Memory B cell (primary cell): ENCODE data around the gene WDTC1.

Experiments
- ATAC-seq: fragments of 150-1000 bp; cut with Tn5 transposase; 2 replicates; pipeline ENCODE4 v1.10.0; 2021; ENCODE audit warnings: low read depth, mild to moderate bottlenecking, moderate library complexity
- DNase-seq, 2 donors: peaks; one replicate each; pipeline ENCODE4 v3.0.0; 2022; ENCODE audit warnings: low spot score in 2 of 2
- H3K27ac Mint-ChIP-seq: one replicate; pipeline ENCODE4 v1.8.0; 2022; ENCODE audit warnings: mild to moderate bottlenecking, moderate library complexity, mixed read lengths
- H3K27me3 Mint-ChIP-seq: one replicate; pipeline ENCODE4 v1.8.0; 2022; ENCODE audit warnings: mixed read lengths
- H3K36me3 Mint-ChIP-seq: one replicate; pipeline ENCODE4 v1.8.0; 2022; ENCODE audit warnings: mild to moderate bottlenecking, mixed read lengths
- H3K4me1 Mint-ChIP-seq: one replicate; pipeline ENCODE4 v1.8.0; 2022; ENCODE audit warnings: mixed read lengths
- H3K4me3 Mint-ChIP-seq: one replicate; pipeline ENCODE4 v1.8.0; 2022; ENCODE audit warnings: mild to moderate bottlenecking, moderate library complexity, mixed read lengths
- H3K9me3 Mint-ChIP-seq: one replicate; pipeline ENCODE4 v1.8.0; 2022; ENCODE audit warnings: mixed read lengths

WDTC1 gene

DNA sequence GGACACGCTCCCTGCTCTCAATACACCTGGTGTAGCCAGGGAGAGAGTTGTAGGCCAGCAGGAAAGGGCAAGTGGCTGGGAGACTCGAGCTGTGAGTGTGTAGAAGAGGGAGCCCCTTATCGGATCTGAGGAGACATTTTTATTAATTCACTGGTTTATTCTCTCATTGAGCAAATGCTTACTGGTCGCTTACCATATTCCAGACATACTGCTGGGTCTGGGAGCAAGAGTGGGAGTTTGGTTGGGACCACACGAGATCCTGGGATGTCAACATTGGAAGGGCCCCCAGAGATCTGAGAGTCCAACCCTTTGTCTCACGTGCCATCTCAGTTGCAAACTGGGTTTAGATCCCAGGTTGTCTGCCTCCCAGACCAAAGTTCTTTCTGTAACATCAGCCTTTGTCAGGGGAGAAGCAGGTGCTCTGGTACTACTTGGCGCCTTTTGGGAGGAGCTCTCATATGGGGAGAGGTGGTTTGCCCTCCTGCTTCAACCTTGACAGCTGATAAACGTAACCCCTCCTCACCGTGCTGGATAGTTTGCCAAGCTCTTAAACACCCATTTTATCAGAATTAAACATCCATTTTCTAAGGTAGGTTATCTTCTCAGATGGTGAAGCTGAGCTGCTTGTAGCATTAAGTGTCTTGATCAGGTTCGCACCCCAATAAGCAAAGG, 88.3 kb downstream of the WDTC1 start:
- no peaks in the 10 kb centered on the region for H3K9me3 Mint-ChIP-seq
- no peak for ATAC-seq
- peaks cover 10% of the 10 kb centered on the region for H3K27me3 Mint-ChIP-seq
- peak overlapping the region; percentile 99 for H3K4me3 Mint-ChIP-seq
- DNase-seq: no peak
- H3K27ac Mint-ChIP-seq: peak overlapping the region; percentile 96
- H3K4me1 Mint-ChIP-seq: peaks cover 26% of the 10 kb centered on the region
- H3K36me3 Mint-ChIP-seq: peaks cover 12% of the 10 kb centered on the region

DNA sequence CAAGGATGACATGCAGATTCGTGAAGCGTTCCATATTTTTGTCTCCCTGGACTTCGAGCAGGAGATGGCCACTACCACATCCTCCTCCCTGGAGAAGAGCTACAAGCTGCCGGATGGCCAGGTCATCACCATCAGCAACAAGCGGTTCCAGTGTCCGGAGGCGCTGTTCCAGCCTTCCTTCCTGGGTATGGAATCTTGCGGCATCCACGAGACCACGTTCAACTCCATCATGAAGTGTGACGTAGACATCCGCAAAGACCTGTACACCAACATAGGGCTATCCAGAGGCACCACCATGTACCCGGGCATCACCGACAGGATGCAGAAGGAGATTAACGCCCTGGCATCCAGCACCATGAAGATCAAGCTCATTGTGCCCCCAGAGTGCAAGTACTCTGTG, 90.9 kb downstream of the WDTC1 start:
- H3K27me3 Mint-ChIP-seq: peaks cover 2% of the 10 kb centered on the region
- H3K36me3 Mint-ChIP-seq: peaks cover 18% of the 10 kb centered on the region
- DNase-seq: no peak
- H3K4me3 Mint-ChIP-seq: no peak overlapping the region
- peaks cover 36% of the 10 kb centered on the region for H3K4me1 Mint-ChIP-seq
- no peak for ATAC-seq
- H3K27ac Mint-ChIP-seq: no peak overlapping the region
- no peaks in the 10 kb centered on the region for H3K9me3 Mint-ChIP-seq

DNA sequence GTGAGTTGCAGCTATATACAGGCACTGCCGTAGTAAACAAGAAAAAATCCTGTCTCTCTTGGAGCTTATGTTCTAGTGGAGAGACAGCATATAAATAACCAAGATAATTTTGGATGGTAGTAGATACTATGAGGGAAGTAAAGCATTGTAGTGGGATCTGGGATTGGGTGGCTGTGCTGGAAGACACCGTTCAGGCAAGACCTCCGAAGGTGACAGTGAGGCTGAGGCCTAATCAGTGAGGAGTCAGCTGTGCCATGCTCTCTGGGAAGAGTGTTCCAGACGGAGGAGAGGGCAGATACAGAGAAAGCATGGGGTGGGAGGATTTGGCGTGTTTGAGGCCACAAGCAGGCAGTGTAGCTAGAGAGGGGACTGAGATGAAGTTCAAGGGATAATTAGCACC, 93.5 kb downstream of the WDTC1 start:
- DNase-seq (no peak), ATAC-seq (no peak)
- peak overlapping the region; percentile 4 for H3K27ac Mint-ChIP-seq
- H3K27me3 Mint-ChIP-seq: no peaks in the 10 kb centered on the region
- peaks cover 20% of the 10 kb centered on the region for H3K36me3 Mint-ChIP-seq
- peaks cover 44% of the 10 kb centered on the region for H3K4me1 Mint-ChIP-seq
- H3K9me3 Mint-ChIP-seq: no peaks in the 10 kb centered on the region
- no peak overlapping the region for H3K4me3 Mint-ChIP-seq

DNA sequence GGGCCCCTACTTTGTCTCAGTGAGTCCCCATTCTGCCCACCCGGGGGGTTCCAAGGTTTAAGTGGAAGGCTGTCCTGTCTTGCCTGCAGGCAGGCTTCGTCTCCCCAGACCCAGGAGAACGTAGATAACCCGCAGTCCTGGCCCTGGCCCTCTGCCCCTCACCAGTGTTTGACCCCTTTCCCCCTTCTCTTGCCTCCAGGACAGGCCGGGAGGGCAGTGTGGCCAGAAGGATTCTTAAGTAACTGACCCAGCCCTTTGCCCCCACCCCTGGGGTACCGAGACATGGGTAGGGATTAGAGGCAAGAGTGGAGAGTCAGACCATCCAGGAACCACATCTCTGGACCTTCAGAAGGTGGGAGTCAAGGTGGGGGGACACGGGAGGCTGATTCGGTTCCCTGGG, 96.4 kb downstream of the WDTC1 start:
- DNase-seq (no peak), ATAC-seq (no peak)
- H3K4me3 Mint-ChIP-seq: no peak overlapping the region
- no peak overlapping the region for H3K27ac Mint-ChIP-seq
- H3K27me3 Mint-ChIP-seq: no peaks in the 10 kb centered on the region
- H3K36me3 Mint-ChIP-seq: peaks cover 9% of the 10 kb centered on the region
- peaks cover 32% of the 10 kb centered on the region for H3K4me1 Mint-ChIP-seq
- H3K9me3 Mint-ChIP-seq: no peaks in the 10 kb centered on the region

DNA sequence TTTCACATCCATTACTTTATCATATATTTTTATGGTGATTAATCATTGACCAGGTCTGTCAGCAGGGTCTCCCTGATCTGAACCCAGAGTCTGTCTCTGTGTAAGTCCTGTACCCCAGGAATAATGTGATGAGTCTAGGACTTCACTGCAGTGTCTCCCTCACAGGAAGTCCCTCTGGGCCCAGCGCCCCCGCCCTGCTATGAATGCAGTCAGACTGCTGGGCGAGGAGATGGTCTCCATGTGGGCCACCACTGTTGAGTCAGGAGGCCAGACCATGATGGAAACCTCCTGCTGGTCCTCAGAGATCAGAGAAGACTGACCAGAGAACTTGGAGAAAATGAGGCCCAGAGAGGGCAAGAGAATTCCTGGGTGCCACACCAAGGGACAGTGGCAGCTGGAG, 97.0 kb downstream of the WDTC1 start:
- H3K27ac Mint-ChIP-seq: no peak overlapping the region
- H3K4me3 Mint-ChIP-seq: no peak overlapping the region
- no peaks in the 10 kb centered on the region for H3K9me3 Mint-ChIP-seq
- no peaks in the 10 kb centered on the region for H3K27me3 Mint-ChIP-seq
- peaks cover 29% of the 10 kb centered on the region for H3K4me1 Mint-ChIP-seq
- no peak for ATAC-seq
- H3K36me3 Mint-ChIP-seq: peaks cover 11% of the 10 kb centered on the region
- no peak for DNase-seq

DNA sequence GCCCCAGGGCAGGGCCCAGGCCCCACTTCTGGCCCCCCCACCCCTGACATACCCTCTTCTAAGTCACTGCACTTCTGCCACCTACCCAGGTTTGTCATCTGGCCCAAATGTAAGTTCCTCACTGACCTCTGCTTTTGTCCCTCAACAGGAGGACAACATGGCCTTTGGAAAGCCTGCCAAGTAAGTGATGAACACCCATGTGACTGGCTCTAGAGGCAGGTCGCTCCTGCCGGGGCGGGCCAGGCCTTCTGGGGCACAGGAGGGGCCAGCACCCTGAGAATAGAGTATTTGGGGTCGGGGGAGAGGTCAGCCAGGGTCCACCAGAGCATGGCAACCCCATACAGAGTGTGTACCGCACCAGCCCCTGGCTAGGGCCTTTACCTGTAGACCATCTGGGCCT, 97.5 kb downstream of the WDTC1 start:
- Mint-ChIP-seq H3K4me3 (no peak overlapping the region), H3K9me3 (no peaks in the 10 kb centered on the region), H3K27me3 (no peaks in the 10 kb centered on the region), H3K36me3 (peaks cover 15% of the 10 kb centered on the region), H3K27ac (no peak overlapping the region), H3K4me1 (peaks cover 27% of the 10 kb centered on the region)
- ATAC-seq (no peak), DNase-seq (no peak)

DNA sequence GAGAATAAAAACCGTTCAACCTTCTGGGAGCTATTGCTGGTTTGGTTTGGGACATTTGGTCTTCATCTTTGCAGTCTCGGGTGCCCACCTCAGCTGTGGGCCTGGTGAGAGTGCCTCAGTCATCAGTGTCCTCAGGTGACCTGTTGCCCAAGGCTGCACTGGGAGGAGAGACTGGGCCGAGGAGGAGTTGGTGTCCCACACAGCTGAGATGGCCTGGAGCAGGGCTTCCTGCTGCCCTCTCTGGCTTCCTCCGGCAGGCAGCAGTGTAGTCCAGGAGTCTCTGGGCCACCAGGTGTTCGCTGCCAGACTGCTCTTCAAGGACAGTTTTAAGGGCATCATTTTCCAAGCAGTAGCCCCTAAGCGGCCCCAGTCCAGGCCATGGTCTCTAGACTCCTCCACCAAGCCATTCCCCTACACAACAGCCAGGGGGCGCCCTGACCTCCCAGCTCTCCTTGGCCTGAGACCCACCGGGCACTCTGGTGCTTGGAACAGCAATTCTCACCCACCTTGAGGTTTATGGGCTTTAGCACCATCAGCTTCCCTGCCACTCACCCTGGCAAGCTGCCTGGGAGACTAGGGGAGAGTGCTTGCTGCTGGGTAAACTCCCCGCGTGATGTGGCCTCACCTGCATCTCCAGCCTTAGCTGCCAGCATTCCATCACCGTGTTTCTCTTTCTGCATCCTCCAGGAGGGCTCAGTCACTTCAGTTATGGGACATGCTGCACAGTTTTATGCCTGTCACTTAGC, 98.3 kb downstream of the WDTC1 start:
- Mint-ChIP-seq H3K27me3 (no peaks in the 10 kb centered on the region), H3K27ac (no peak overlapping the region), H3K4me1 (peaks cover 26% of the 10 kb centered on the region), H3K4me3 (no peak overlapping the region), H3K9me3 (no peaks in the 10 kb centered on the region), H3K36me3 (peaks cover 16% of the 10 kb centered on the region)
- ATAC-seq: peak; percentile 88
- DNase-seq: peak; percentile 59 to 60

DNA sequence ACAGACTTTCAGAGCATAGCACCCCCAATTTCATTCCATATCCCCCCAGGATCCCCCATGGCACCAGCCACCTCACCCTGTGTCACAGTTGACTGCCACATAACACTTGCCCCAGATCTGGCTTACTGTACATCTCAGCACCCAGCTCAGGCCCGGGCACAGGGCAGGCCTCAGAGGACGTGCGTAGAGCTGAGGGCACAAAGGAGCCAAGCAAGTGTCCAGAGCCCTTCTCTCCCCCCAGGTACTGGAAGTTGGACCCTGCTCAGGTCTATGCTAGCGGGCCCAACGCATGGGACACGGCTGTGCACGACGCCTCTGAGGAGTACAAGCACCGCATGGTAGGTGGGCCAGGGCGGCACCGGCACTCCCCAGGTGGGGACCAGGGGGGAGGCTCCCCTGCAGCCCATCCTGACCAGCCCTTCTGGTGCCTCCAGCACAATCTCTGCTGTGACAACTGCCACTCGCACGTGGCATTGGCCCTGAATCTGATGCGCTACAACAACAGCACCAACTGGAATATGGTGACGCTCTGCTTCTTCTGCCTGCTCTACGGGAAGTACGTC, 99.4 kb downstream of the WDTC1 start:
- no peaks in the 10 kb centered on the region for H3K9me3 Mint-ChIP-seq
- no peaks in the 10 kb centered on the region for H3K27me3 Mint-ChIP-seq
- H3K36me3 Mint-ChIP-seq: peaks cover 12% of the 10 kb centered on the region
- H3K4me3 Mint-ChIP-seq: no peak overlapping the region
- DNase-seq (no peak), ATAC-seq (no peak)
- H3K4me1 Mint-ChIP-seq: peaks cover 20% of the 10 kb centered on the region
- no peak overlapping the region for H3K27ac Mint-ChIP-seq

DNA sequence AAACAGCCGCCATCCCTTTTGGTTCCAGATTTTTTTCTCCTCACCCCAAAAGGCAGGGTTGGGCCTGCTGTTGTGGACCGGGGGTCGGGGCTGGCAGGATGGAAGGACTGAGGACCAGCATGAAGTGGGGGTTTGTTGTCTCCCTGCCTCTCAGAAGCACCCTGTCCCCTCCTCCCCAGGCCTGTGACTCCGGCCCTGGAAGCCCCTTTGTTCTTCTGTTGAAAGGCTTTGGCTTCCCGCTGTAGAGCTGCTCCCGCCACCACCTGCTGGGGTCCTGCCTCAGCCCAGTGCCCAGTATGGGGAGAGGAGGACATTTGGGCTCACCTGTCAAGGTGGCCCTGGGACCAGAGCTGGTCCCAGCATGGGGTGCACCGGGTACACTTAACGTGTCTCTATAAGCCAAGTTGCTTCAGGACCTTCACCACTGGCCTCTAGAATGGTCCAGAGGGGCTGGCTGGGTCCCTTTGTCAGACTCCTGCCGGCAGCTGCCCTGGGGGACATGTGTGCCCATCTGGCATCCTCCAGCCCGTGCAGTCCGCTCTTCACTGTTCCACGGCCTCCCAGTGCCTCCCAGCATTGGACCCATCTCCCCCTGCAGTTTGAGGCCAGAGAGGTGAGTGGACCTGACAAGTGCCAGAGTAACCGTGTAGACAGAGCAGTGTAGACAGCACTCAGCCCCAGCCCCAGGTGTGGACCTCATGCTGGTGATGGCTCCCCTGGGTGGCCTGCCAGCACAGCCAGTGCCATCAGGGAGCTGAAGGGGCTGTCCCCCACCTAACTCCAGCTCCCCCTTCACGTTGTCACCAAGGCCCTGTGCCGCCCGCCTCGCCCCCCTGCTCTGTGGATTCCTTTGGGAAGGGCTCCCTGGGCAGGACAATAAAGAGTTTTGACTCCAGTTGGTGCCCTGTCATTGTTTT, 101.3 kb downstream of the WDTC1 start:
- Mint-ChIP-seq H3K9me3 (peaks cover 2% of the 10 kb centered on the region), H3K4me3 (no peak overlapping the region), H3K27me3 (no peaks in the 10 kb centered on the region), H3K36me3 (peaks cover 10% of the 10 kb centered on the region), H3K4me1 (peaks cover 21% of the 10 kb centered on the region), H3K27ac (no peak overlapping the region)
- ATAC-seq (no peak), DNase-seq (no peak)

DNA sequence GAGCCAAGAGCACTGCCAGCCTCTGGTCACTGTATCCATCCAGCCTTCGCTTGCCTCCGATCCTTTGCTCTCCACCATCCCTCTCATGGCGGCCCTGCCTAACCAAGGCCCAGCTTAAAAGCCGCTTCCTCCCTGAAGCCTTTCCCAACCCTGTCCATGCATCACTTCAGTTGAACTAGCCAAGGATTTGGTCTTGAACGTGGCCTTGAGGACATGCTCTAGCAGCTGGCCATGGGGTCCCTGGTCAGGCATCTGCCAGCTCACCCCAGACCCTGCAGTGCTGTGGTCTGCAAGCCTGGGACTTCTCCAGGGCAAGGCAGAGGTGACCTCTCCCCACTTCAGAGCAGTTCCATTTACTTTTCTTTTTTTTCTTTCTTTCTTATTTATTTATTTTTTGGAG, 102.3 kb downstream of the WDTC1 start:
- Mint-ChIP-seq H3K9me3 (peaks cover 2% of the 10 kb centered on the region), H3K27ac (no peak overlapping the region), H3K27me3 (no peaks in the 10 kb centered on the region), H3K4me1 (peaks cover 27% of the 10 kb centered on the region), H3K36me3 (peaks cover 9% of the 10 kb centered on the region), H3K4me3 (no peak overlapping the region)
- ATAC-seq (no peak), DNase-seq (no peak)

DNA sequence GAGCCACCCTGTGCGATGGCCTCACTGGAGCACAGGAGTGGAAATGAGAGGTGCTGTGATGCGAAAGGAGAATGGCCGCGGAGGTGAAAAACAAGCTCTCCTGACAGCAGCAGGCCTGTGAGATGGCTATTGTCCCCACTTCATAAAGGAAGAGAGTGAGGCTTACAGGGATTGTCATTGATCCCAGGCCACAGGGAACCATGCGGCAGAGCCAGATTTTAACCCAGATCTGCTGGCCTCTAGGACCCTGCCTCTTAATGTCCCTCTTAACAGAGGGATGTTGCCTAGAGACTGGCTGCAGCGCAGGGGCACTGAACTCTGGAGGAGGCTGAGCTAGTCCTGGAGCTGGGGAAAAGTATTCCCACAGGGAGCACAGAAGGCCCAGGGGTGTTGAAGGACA, 104.3 kb downstream of the WDTC1 start:
- H3K9me3 Mint-ChIP-seq: peaks cover 2% of the 10 kb centered on the region
- no peak for DNase-seq
- H3K27ac Mint-ChIP-seq: peak overlapping the region; percentile 71
- H3K4me3 Mint-ChIP-seq: no peak overlapping the region
- H3K36me3 Mint-ChIP-seq: peaks cover 9% of the 10 kb centered on the region
- no peaks in the 10 kb centered on the region for H3K27me3 Mint-ChIP-seq
- ATAC-seq: no peak
- H3K4me1 Mint-ChIP-seq: peaks cover 28% of the 10 kb centered on the region

DNA sequence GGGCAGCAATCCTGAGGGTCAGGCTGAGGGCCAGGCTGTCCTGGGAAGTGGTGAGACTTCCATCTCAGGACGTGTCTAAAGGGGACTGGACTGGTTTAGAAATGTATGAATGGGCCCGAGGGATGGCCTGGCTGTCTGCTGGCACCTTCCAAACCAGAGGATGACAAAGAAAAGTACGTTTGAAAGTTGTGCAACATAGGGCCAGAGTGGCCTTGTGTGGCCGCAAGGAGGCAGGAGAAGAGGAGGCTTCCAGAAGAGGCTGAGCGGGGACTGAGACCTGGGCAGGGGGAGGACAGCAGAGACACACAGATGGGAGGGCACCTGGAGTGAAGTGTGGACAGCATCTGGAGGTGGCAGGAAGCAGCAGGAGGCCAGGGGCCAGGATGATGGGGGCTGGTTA, 104.8 kb downstream of the WDTC1 start:
- Mint-ChIP-seq H3K4me1 (peaks cover 28% of the 10 kb centered on the region), H3K4me3 (peak overlapping the region; percentile 9), H3K27ac (peak overlapping the region; percentile 71), H3K9me3 (peaks cover 2% of the 10 kb centered on the region), H3K36me3 (peaks cover 9% of the 10 kb centered on the region), H3K27me3 (no peaks in the 10 kb centered on the region)
- DNase-seq (no peak), ATAC-seq (no peak)

DNA sequence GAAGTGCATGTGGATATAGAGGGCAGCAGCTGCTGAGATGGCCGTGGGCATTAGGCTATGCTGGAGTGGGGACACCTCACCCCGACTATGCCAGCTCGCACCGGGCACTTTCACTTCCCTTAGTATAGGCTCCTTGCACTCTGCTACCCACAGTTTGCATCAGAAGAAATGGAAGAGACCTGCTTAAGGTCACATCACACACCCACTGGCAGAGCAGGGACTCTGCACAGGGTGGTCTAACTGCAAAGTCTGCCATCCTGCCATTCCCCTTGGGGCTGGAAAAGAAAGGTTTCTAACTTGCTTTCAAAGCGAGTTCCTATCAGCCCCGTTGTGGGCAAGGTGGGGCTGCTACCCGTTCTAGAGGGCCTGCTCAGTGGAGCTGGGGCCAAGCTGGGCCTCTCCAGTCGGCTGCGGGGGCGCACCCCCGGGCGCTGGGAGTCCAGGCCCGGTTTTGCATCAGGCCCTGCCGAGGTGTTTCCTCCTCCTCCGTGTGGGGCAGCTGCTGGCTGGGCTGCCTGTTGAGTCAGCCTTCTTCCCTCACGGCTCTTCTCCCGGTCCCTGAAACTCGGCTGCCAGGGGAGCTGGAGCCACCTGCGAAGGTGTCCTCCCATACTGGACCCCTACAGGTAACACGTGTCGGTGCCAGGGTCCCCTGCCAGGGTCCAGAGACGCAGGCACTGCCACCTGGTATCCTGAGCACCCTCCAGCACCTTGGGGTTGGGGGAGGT, 107.3 kb downstream of the WDTC1 start, which contains the start of gene SYTL1:
Gene SYTL1 (plus strand): TSS at position 498 of the 728 bp plus-strand sequence. CDS start 3,313 bp downstream, outside the sequence.
- Mint-ChIP-seq H3K4me3 (peak within 1 kb of the TSS; percentile 94), H3K27me3 (no peaks in the 10 kb centered on the region), H3K4me1 (peaks cover 36% of the 10 kb centered on the region), H3K9me3 (peaks cover 2% of the 10 kb centered on the region), H3K27ac (peak within 1 kb of the TSS; percentile 88), H3K36me3 (peaks cover 6% of the 10 kb centered on the region)
- DNase-seq: peak; percentile 71 to 79
- peak; percentile 86 for ATAC-seq
